Adrenal gland (tissue), 12 donors: ENCODE measurements around the gene PARD3B. TPM values are rescaled to one million over a fixed set of nuclear protein-coding genes. Genes with fewer than 3 reads are reported as not detected.

Source experiments
- DNase-seq, 7 donors: peaks; one replicate each; pipeline ENCODE4 v3.0.0-alpha.2; 2019 to 2020
- H3K27ac ChIP-seq, 5 donors: fragments of 200-600 bp; sonication (generic) in 4 of 5; 1 replicate in 3 of 5; 2 replicates in 2 of 5; pipeline versions ENCODE4 v1.5.1 to v1.8.0; 2016 to 2020; ENCODE audit warnings: mild to moderate bottlenecking in 1 of 5
- H3K27me3 ChIP-seq: fragments of 200-600 bp; 2 replicates; pipeline ENCODE4 v1.8.0; 2021
- H3K36me3 ChIP-seq, 2 donors: fragments of 200-600 bp; replicated peaks in 1 of 2; 1 replicate in 1 of 2; 2 replicates in 1 of 2; pipeline versions ENCODE4 v1.5.1 to v1.8.0; 2018 to 2022
- H3K4me1 ChIP-seq, 2 donors: fragments of 200-600 bp; replicated peaks in 1 of 2; 1 replicate in 1 of 2; 2 replicates in 1 of 2; pipeline versions ENCODE4 v1.5.1 to v1.8.0; 2018 to 2021
- H3K4me3 ChIP-seq, 4 donors: fragments of 200-600 bp; sonication (generic) in 3 of 4; one replicate each; pipeline ENCODE4 v1.5.1; 2016 to 2018
- H3K9me3 ChIP-seq, 3 donors: fragments of 200-600 bp; sonication (generic) in 1 of 3; replicated peaks in 1 of 3; 1 replicate in 2 of 3; 2 replicates in 1 of 3; pipeline versions ENCODE4 v1.5.1 to v1.8.0; 2016 to 2021
- CTCF ChIP-seq, 6 experiments: fragments of 450-650 bp in 4 of 6; fragments of 200-600 bp in 2 of 6; sonication (generic) in 1 of 6; IDR thresholded peaks; 1 replicate in 5 of 6; 2 replicates in 1 of 6; pipeline versions ENCODE4 v1.5.1 to v1.8.0; 2016 to 2021; ENCODE audit warnings: antibody characterized with exemption in 6 of 6, mild to moderate bottlenecking in 2 of 6, moderate library complexity in 1 of 6
- POLR2A ChIP-seq, 2 donors: fragments of 450-650 bp; IDR thresholded peaks; one replicate each; pipeline ENCODE4 v1.6.1; 2017; ENCODE audit warnings: antibody characterized with exemption in 2 of 2, mild to moderate bottlenecking in 2 of 2, moderate library complexity in 1 of 2
- WGBS, 4 donors: extraction: QIAGEN DNeasy Blood & Tissue Kit in 2 of 4; methylation state at CpG; one replicate each; pipeline versions ENCODE4 v1.1.5 to v1.1.7; 2013 to 2017; 5-methylcytosine and 5-hydroxymethylcytosine counted together
- intact Hi-C, 2 donors: fragments of 100-400 bp; cut with DNase I; formaldehyde crosslinking; loops; one replicate each; pipeline versions ENCODE4 v1.14.1 to v1.15.0; 2022 to 2023
- polyA plus RNA-seq, 3 donors: library from polyadenylated mRNA; stranded (reverse); fragments of 200-250 nt in 2 of 3; fragments of 350-450 nt in 1 of 3; fragmentation: Illumina TruSeq in 1 of 3; extraction: RNeasy Lipid Tissue Mini Kit (QIAGEN cat#74804) in 1 of 3; gene quantifications; one replicate each; pipeline ENCODE4 v1.2.3, GENCODE V29; 2013 to 2014
- total RNA-seq, 9 donors: library from RNA; depleted of rRNA in 4 of 9; stranded (reverse); fragments of >200 nt in 4 of 9; fragments of 120-200 nt in 1 of 9; fragmentation: NEBNext Ultra II Directional in 1 of 9; extraction: Animal tissue kit (Norgen Biotek cat#: 25700) in 1 of 9; gene quantifications; one replicate each; pipeline versions ENCODE4 v1.1.0 to v1.2.4, GENCODE V29; 2013 to 2023
- donor health status: healthy with polysubstance abuse.
- donor health status: Bipolar disorder and iron deficiency.
- donor health status: DM: yes; HTN: yes; CAD: no.
- donor health status: DM: no; HTN: no; CAD: no.
- donor health status: DM: no; HTN: no; CAD: no.
- donor health status: DM: yes; HTN: yes; CAD: no.

PARD3B gene
- total and polyA plus RNA-seq, 12 donors, result 1.9 to 20.4 (median 9.5) TPM

DNA sequence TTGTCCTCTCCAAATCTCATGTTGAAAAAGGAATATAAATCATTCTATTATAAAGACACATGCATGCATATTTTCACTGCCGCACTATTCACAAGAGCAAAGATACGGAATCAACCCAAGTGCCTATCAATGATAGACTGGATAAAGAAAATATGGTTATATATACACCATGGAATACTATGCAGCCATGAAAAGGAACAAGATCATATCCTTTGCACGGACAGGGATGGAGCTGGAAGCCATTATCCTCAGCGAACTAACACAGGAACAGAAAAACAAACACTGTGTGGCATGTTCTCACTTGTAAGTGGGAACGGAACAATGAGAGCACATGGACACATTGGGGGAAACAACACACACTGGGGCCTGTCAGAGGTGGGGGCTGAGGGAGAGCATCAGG lies 28.1 kb upstream of the PARD3B start:
- TF ChIP-seq POLR2A (IDR thresholded peaks at IDR 0.05) (no peak), CTCF (IDR thresholded peaks at IDR 0.05) (no peak)
- 78 to 98% (median 93%) methylated on average over 5 of the region's 5 CpGs for WGBS, 4 donors
- DNase-seq, result no peak
- no peaks in the 10 kb centered on the region for H3K36me3 ChIP-seq
- no peak overlapping the region for H3K27ac ChIP-seq
- intact Hi-C loops, result no loop called here
- no peaks in the 10 kb centered on the region for H3K27me3 ChIP-seq
- H3K9me3 ChIP-seq, result no peaks in the 10 kb centered on the region
- H3K4me1 ChIP-seq, result no peaks in the 10 kb centered on the region
- no peak overlapping the region for H3K4me3 ChIP-seq

GRCh38 chr2:204529795-204530463 lies 15.3 kb upstream of the PARD3B start:
- H3K27ac ChIP-seq, result no peak overlapping the region
- H3K4me3 ChIP-seq, result no peak overlapping the region
- H3K9me3 ChIP-seq, result no peaks in the 10 kb centered on the region
- H3K36me3 ChIP-seq, result no peaks in the 10 kb centered on the region
- intact Hi-C loops, result no loop called here
- WGBS, 4 donors, result 61 to 66% (median 64%) methylated on average over 6 of the region's 6 CpGs
- H3K27me3 ChIP-seq, result no peaks in the 10 kb centered on the region
- DNase-seq, result no peak
- TF ChIP-seq POLR2A (IDR thresholded peaks at IDR 0.05) (no peak), CTCF (IDR thresholded peaks at IDR 0.05) (no peak)
- no peaks in the 10 kb centered on the region for H3K4me1 ChIP-seq

GRCh38 chr2:204530464-204530805 lies 14.8 kb upstream of the PARD3B start:
- no peaks in the 10 kb centered on the region for H3K36me3 ChIP-seq
- TF ChIP-seq POLR2A (IDR thresholded peaks at IDR 0.05) (no peak), CTCF (IDR thresholded peaks at IDR 0.05) (no peak)
- WGBS, 4 donors, result 90 to 92% (median 91%) methylated on average over 1 of the region's 1 CpG
- H3K4me1 ChIP-seq, result no peaks in the 10 kb centered on the region
- intact Hi-C loops, result no loop called here
- H3K4me3 ChIP-seq, result no peak overlapping the region
- no peaks in the 10 kb centered on the region for H3K9me3 ChIP-seq
- DNase-seq, result no peak
- H3K27ac ChIP-seq, result no peak overlapping the region
- H3K27me3 ChIP-seq, result no peaks in the 10 kb centered on the region

GRCh38 chr2:204533629-204534370 lies 11.5 kb upstream of the PARD3B start:
- no peaks in the 10 kb centered on the region for H3K27me3 ChIP-seq
- WGBS, 4 donors, result 74 to 81% (median 78%) methylated on average over 5 of the region's 5 CpGs
- H3K4me3 ChIP-seq, result no peak overlapping the region
- TF ChIP-seq POLR2A (IDR thresholded peaks at IDR 0.05) (no peak), CTCF (IDR thresholded peaks at IDR 0.05) (no peak)
- no peak for DNase-seq
- no peaks in the 10 kb centered on the region for H3K9me3 ChIP-seq
- no peak overlapping the region for H3K27ac ChIP-seq
- H3K4me1 ChIP-seq, result no peaks in the 10 kb centered on the region
- intact Hi-C loops, result no loop called here
- no peaks in the 10 kb centered on the region for H3K36me3 ChIP-seq
